Ishikawa (cell line): ENCODE data around the gene FXYD7.

ENCODE experiments used
- CEBPB ChIP-seq: IDR thresholded peaks from 2 replicates; pipeline ENCODE4 v1.6.1; 2012
- CREB1 ChIP-seq: IDR thresholded peaks from 2 replicates; pipeline ENCODE4 v1.6.1; 2012; ENCODE audit warnings: low read depth
- EGR1 ChIP-seq: IDR thresholded peaks from 2 replicates; pipeline ENCODE4 v1.6.1; 2012
- EP300 ChIP-seq: IDR thresholded peaks from 2 replicates; pipeline ENCODE4 v1.6.1; 2012; ENCODE audit warnings: borderline replicate concordance
- FOXM1 ChIP-seq: IDR thresholded peaks from 2 replicates; pipeline ENCODE4 v1.6.1; 2012; ENCODE audit warnings: low read depth, borderline replicate concordance
- NFIC ChIP-seq: IDR thresholded peaks from 2 replicates; pipeline ENCODE4 v1.6.1; 2012
- RAD21 ChIP-seq: IDR thresholded peaks from 2 replicates; pipeline ENCODE4 v1.6.1; 2012; ENCODE audit warnings: low read depth
- TAF1 ChIP-seq: IDR thresholded peaks from 2 replicates; pipeline ENCODE4 v1.6.1; 2012; ENCODE audit warnings: low read depth, mild to moderate bottlenecking
- TCF12 ChIP-seq: IDR thresholded peaks from 2 replicates; pipeline ENCODE4 v1.6.1; 2012; ENCODE audit warnings: low read depth
- TEAD4 ChIP-seq: IDR thresholded peaks from 2 replicates; pipeline ENCODE4 v1.6.1; 2012
- YY1 ChIP-seq: IDR thresholded peaks from 2 replicates; pipeline ENCODE4 v1.6.1; 2012; ENCODE audit warnings: low read depth
- ZBTB7A ChIP-seq: IDR thresholded peaks from 2 replicates; pipeline ENCODE4 v1.6.1; 2012; ENCODE audit warnings: low read depth
- TF ChIP-seq, protein P1 (sequence below): IDR thresholded peaks from 2 replicates; pipeline ENCODE4 v1.6.1; 2012
- TF ChIP-seq, protein P2 (sequence below): IDR thresholded peaks from 2 replicates; pipeline ENCODE4 v1.6.1; 2012; ENCODE audit warnings: low read depth, mild to moderate bottlenecking
- TF ChIP-seq, protein P3 (sequence below): IDR thresholded peaks from 2 replicates; pipeline ENCODE4 v1.6.1; 2012

FXYD7 gene

DNA sequence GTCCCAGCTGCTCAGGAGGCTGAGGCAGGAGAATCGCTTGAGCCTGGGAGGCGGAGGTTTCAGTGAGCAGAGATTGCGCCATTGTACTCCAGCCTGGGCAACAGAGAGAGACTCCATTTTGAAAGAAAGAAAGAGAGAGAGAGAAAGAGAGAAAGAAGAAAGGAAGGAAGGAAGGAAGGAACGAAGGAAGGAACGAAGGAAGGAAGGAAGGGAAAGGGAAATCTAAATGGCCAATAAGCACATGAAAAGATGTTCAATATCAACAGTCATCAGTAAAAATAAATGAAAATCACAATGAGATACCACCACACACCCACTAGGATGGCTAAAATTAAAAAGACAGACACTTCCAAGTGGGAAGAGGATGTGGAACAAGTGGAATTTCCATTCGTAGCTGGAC, 31.2 kb downstream of the FXYD7 start:
- no peak for TF ChIP-seq NFIC
- TF ChIP-seq ZBTB7A = no peak
- TF ChIP-seq CEBPB = no peak
- TF ChIP-seq FOXM1 = no peak
- TF ChIP-seq YY1 = no peak
- TF ChIP-seq CREB1 = no peak
- TF ChIP-seq TEAD4 = no peak
- TF ChIP-seq, protein P1, sequence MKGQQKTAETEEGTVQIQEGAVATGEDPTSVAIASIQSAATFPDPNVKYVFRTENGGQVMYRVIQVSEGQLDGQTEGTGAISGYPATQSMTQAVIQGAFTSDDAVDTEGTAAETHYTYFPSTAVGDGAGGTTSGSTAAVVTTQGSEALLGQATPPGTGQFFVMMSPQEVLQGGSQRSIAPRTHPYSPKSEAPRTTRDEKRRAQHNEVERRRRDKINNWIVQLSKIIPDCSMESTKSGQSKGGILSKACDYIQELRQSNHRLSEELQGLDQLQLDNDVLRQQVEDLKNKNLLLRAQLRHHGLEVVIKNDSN = no peak

GRCh38 chr19:35176181-35176570, 33.1 kb downstream of the FXYD7 start:
- TF ChIP-seq, protein P2, sequence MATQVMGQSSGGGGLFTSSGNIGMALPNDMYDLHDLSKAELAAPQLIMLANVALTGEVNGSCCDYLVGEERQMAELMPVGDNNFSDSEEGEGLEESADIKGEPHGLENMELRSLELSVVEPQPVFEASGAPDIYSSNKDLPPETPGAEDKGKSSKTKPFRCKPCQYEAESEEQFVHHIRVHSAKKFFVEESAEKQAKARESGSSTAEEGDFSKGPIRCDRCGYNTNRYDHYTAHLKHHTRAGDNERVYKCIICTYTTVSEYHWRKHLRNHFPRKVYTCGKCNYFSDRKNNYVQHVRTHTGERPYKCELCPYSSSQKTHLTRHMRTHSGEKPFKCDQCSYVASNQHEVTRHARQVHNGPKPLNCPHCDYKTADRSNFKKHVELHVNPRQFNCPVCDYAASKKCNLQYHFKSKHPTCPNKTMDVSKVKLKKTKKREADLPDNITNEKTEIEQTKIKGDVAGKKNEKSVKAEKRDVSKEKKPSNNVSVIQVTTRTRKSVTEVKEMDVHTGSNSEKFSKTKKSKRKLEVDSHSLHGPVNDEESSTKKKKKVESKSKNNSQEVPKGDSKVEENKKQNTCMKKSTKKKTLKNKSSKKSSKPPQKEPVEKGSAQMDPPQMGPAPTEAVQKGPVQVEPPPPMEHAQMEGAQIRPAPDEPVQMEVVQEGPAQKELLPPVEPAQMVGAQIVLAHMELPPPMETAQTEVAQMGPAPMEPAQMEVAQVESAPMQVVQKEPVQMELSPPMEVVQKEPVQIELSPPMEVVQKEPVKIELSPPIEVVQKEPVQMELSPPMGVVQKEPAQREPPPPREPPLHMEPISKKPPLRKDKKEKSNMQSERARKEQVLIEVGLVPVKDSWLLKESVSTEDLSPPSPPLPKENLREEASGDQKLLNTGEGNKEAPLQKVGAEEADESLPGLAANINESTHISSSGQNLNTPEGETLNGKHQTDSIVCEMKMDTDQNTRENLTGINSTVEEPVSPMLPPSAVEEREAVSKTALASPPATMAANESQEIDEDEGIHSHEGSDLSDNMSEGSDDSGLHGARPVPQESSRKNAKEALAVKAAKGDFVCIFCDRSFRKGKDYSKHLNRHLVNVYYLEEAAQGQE = no peak
- TF ChIP-seq NFIC (no peak), CEBPB (no peak), FOXM1 (no peak), CREB1 (no peak), TCF12 (no peak), TEAD4 (no peak), EP300 (no peak), EGR1 (no peak)
- TF ChIP-seq, protein P3, sequence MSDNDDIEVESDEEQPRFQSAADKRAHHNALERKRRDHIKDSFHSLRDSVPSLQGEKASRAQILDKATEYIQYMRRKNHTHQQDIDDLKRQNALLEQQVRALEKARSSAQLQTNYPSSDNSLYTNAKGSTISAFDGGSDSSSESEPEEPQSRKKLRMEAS = no peak
- TF ChIP-seq, protein P1 = no peak

DNA sequence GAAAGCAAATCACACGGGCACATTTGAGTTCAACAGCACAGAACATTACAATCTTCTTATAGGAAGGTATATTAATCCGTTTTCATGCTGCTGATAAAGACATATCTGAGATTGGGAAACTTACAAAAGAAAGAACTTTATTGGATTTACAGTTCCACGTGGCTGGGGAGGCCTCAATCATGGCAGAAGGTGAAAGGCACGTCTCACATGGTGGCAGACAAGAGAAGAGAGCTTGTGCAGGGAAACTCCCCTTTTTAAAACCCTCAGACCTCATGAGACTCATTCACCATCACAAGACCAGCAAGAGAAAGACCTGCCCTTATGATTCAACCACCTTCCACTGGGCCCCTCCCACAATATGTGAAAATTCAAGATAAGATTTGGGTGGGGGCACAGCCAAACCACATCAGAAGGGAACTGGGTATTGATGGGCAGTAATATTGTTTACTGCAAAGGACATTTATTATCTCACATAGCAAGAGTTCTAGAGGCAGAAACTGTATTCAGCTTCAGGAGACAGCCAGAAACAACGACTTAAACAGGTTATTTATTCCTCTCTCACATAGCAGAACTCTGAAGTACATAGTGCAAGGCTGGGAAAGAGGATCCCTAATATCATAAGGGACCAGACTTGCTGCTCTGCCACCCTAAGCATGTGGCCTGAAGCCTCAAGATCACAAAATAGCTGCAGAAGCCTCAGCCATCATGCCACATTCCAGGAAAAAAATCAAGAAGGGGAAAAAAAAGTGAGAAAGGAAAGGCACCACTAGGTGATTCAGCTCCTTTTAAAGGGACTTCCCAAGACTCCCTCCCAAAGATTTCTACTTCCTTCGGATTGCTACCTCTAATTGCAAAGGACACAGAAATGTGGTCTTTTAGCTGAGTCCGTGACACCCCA, 34.6 kb downstream of the FXYD7 start:
- TF ChIP-seq EGR1 (no peak), RAD21 (no peak), EP300 (no peak), TEAD4 (no peak), TCF12 (no peak)

DNA sequence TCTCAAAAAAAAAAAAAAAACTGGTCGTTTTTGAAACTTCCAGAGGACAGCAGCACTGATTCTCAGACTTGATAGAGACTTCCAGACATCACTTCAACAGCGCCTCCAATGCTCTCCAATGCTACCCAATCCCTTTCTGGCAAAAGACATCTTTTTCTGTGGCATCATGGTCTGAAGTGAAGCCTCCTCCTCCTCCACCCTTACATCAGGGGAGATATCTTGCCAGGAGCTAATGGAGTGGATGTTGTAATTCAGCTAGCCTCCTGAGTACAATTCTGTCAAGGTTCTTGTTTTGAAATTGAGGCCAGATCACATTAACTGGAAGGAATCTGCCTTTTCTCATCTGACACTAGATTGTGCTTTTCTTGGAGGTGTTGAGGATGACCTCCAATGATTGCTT, 35.6 kb downstream of the FXYD7 start:
- TF ChIP-seq RAD21 (no peak), EP300 (no peak), YY1 (no peak), CEBPB (no peak), FOXM1 (no peak)
- TF ChIP-seq, protein P1 = no peak

DNA sequence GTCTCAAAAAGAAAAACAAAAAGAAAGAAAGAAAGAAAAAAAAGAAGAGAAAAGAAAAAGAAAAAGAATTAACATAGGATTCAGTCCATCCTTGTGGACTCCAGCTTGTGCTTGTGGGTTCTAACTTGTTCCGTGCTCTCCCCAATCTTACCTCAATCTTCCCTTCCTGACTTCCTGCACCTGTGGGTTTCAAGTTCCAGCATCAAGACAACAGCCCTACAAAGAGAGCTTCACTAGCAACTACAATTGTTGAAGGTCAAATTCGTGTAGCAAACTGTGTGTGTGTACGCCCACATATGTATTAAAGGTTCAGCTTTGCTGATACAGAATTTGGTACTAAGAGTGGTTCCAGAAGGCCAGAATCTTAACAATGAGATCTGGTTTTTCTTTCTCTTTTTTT, 36.8 kb downstream of the FXYD7 start:
- TF ChIP-seq TCF12 = no peak
- TF ChIP-seq EGR1 = no peak
- TF ChIP-seq FOXM1 = no peak
- TF ChIP-seq NFIC = no peak
- TF ChIP-seq RAD21 = no peak
- no peak for TF ChIP-seq ZBTB7A
- TF ChIP-seq, protein P2 = no peak
- TF ChIP-seq, protein P1 = no peak
- TF ChIP-seq CREB1 = no peak
- TF ChIP-seq, protein P3 = no peak
- TF ChIP-seq TAF1 = no peak
- no peak for TF ChIP-seq CEBPB
- no peak for TF ChIP-seq YY1
- TF ChIP-seq TEAD4 = no peak
- TF ChIP-seq EP300 = no peak

DNA sequence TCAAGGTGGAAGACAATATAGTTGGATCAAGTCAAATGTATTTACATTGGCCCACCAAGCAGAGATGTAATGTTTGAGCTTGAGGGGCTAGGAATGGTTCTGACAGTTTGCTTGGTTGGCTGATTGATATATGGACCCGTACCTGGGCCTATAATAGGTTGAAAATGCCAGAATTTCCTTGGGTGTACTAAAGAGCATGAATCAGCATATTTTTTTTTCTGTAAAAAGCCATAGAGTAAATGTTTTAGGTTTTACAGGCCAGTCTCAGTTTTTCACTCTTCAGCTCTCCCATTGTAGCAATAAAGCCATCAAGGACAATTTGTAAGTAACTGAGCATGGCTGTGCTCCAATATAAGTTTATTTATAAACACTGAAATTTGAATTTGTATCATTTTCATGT, 38.3 kb downstream of the FXYD7 start:
- TF ChIP-seq RAD21 (no peak), FOXM1 (no peak), EP300 (no peak), TAF1 (no peak), ZBTB7A (no peak), CREB1 (no peak), TCF12 (no peak), NFIC (no peak), EGR1 (no peak)
- TF ChIP-seq, protein P2 = no peak
